ENCODE data around the gene C1QTNF5.

GRCh38 chr11:119345685-119346084, 5.0 kb upstream of the C1QTNF5 start:
- TF ChIP-seq POLR2A (IDR thresholded peaks at IDR 0.05) (no peak), CTCF (IDR thresholded peaks at IDR 0.05) (no peak)
